GM12875 (cell line): ENCODE data around the gene ADNP.
A peak's percentile ranks its signal among the peaks of the same experiment; 100 is the strongest.

Experiments
- H3K4me3 ChIP-seq: one replicate; pipeline ENCODE4 v1.5.1; 2011; ENCODE audit warnings: low read depth, low read length, control low read depth
- TF ChIP-seq, protein P1 (sequence below): IDR thresholded peaks from 2 replicates; pipeline ENCODE4 v1.5.1; 2011; ENCODE audit warnings: low read depth, mild to moderate bottlenecking, control low read depth, inconsistent platforms, low read length, moderate library complexity, borderline replicate concordance; ENCODE audit not compliant: insufficient read depth

Gene ADNP

GRCh38 chr20:50968289-50968688 lies 37.1 kb upstream of the ADNP start:
- H3K4me3 ChIP-seq = no peak overlapping the region
- TF ChIP-seq, protein P1, sequence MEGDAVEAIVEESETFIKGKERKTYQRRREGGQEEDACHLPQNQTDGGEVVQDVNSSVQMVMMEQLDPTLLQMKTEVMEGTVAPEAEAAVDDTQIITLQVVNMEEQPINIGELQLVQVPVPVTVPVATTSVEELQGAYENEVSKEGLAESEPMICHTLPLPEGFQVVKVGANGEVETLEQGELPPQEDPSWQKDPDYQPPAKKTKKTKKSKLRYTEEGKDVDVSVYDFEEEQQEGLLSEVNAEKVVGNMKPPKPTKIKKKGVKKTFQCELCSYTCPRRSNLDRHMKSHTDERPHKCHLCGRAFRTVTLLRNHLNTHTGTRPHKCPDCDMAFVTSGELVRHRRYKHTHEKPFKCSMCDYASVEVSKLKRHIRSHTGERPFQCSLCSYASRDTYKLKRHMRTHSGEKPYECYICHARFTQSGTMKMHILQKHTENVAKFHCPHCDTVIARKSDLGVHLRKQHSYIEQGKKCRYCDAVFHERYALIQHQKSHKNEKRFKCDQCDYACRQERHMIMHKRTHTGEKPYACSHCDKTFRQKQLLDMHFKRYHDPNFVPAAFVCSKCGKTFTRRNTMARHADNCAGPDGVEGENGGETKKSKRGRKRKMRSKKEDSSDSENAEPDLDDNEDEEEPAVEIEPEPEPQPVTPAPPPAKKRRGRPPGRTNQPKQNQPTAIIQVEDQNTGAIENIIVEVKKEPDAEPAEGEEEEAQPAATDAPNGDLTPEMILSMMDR = no peak

GRCh38 chr20:50967586-50967985 lies 36.3 kb upstream of the ADNP start:
- no peak overlapping the region for H3K4me3 ChIP-seq
- TF ChIP-seq, protein P1 = no peak

DNA sequence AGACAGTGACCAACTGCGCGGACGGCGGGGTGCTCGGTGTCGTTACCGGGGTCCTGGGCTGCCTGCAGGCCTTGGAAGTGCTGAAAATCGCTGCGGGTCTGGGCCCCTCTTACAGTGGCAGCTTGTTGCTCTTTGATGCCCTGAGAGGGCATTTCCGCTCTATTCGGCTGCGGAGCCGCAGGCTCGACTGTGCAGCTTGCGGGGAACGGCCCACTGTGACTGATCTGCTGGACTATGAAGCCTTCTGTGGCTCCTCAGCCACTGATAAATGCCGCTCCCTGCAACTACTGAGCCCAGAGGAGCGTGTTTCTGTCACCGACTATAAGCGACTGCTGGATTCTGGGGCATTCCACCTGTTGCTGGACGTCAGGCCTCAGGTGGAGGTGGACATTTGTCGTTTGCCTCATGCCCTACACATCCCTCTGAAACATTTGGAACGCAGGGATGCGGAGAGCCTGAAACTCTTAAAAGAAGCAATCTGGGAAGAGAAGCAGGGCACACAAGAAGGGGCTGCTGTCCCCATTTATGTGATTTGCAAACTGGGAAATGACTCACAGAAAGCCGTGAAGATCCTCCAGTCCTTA lies 28.4 kb upstream of the ADNP start:
- TF ChIP-seq, protein P1 = no peak
- H3K4me3 ChIP-seq = peak overlapping the region; percentile 78

GRCh38 chr20:50958615-50959542 lies 27.6 kb upstream of the ADNP start, which contains the start of gene MOCS3:
TSS of gene MOCS3 (plus strand) at chr20:50958818. CDS start at chr20:50958843, 25 bp downstream.
- H3K4me3 ChIP-seq = peak within 1 kb of the TSS; percentile 78
- TF ChIP-seq, protein P1 = no peak

DNA sequence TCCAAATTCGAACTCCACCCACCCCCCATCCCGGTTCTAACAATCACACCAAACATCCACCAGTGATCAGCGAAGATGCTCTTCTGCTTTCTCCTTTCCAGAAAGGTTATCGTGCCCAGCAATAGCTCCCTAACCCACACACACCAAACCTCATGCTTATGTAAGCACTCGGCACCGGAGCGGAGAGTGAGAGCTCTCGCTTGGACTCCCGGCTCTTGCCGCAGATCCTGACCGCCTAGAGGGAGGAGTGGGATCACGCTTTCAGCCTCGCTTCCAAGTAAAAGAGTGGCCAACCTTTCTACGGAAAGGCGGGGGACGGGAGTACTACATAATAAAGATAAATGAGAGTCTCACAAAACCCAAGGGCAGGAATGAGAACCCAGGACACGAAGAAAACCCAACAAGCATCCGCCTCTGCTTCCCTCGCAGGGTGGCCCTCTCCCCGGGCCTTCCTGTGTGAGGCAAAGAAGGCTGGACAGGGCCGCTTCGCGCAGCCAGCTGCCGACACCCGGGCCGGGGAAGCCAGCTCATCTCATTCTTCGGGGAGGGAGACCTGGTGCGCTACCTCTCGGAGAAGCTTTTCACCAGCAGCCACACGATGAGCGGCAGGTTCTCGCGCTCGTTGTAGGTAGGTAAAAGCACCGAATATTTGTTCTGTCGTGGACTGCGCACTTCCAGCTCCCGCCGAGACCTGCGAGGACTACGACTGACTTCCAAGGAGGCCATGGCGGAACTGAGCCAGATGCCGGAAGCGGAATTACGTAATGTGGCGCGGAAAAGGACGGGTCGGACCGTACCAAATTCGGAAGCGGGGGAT lies 26.8 kb upstream of the ADNP start, which contains the start of gene DPM1:
DPM1 (minus strand) TSS at position 735 of the 817 bp plus-strand sequence; CDS start at position 726, 9 bp downstream.
- H3K4me3 ChIP-seq = peak within 1 kb of the TSS; percentile 78
- TF ChIP-seq, protein P1 = no peak

DNA sequence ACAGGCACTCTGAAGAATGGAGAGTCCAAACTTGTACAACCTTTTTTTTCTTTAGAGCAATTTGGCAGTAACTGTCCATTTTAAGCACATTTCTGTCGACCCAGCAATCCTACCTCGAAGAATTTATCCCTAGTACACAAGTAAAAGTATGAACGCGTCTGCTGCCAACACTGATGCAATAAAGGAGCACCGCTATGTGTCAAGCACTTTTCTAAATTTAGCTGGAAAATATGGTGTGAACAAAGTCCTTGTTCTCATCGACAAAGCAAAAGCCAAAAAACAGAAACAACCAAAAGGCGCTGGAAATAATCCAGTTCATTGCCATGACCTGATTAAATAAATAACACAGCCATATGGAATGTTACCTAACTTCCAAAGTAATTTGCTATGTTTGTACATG lies 26.0 kb upstream of the ADNP start:
- TF ChIP-seq, protein P1 = no peak
- H3K4me3 ChIP-seq = peak overlapping the region; percentile 78
